ENCODE measurements around the gene TRANK1. TPM values are rescaled to one million over a fixed set of nuclear protein-coding genes. Genes with fewer than 3 reads are reported as not detected.

Gene TRANK1
- total and polyA plus RNA-seq, 12 donors: 5.0 to 28.0 (median 14.0) TPM

DNA sequence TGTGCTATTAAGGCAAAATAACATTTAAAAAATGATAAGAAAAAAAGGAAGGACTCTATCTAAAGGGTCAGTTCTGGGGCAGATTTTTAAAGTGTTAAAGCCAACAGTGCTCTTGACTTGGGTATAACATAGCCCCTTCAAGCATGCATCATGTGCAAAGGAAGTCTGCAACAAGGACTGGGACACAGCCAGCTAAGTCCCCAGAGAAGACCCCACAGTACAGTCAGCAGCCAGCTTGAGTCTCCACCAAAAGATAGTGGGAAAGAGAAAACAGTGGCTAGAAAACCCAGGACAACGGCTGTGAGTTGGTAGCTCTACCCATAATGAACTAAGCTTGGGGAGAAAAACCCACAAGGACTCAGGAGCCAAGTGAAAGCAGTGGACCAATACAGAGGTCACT lies 94.1 kb downstream of the TRANK1 start:
- Histone ChIP-seq H3K4me1 (replicated peaks in 1 of 2) (no peaks in the 10 kb centered on the region), H3K4me3 (no peak overlapping the region), H3K27me3 (no peaks in the 10 kb centered on the region), H3K9me3 (replicated peaks in 1 of 3) (no peaks in the 10 kb centered on the region), H3K36me3 (replicated peaks in 1 of 2) (peaks cover 0 to 29% of the 10 kb centered on the region in 2 donors), H3K27ac (no peak overlapping the region)
- no peak for DNase-seq
- intact Hi-C loops (cut with DNase I): no loop called here
- 80 to 100% (median 88%) methylated on average over 1 of the region's 1 CpG for WGBS, 4 donors
- TF ChIP-seq, protein P1, sequence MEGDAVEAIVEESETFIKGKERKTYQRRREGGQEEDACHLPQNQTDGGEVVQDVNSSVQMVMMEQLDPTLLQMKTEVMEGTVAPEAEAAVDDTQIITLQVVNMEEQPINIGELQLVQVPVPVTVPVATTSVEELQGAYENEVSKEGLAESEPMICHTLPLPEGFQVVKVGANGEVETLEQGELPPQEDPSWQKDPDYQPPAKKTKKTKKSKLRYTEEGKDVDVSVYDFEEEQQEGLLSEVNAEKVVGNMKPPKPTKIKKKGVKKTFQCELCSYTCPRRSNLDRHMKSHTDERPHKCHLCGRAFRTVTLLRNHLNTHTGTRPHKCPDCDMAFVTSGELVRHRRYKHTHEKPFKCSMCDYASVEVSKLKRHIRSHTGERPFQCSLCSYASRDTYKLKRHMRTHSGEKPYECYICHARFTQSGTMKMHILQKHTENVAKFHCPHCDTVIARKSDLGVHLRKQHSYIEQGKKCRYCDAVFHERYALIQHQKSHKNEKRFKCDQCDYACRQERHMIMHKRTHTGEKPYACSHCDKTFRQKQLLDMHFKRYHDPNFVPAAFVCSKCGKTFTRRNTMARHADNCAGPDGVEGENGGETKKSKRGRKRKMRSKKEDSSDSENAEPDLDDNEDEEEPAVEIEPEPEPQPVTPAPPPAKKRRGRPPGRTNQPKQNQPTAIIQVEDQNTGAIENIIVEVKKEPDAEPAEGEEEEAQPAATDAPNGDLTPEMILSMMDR (IDR thresholded peaks at IDR 0.05): no peak
- no peak for TF ChIP-seq POLR2A (IDR thresholded peaks at IDR 0.05)

DNA sequence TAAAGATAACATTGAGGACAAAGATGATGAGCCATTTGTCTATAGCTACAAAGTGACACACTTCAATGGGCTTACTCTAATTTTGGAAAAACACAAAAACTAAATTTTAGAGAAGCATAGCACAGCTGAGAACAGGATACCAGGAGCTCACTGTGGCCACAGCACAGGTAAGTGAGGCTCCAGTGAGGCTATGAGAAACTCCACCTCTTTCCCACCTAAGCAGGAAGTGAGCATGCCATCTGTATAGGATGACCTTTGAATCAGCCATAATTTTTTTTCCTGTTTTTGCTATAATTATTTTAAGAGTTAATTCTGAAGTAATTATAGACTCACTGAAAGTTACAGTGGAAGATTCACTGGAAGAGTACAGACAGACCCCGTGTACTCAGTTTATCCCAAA lies 98.4 kb downstream of the TRANK1 start:
- WGBS, 4 donors: 89 to 100% (median 96%) methylated on average over 1 of the region's 1 CpG
- Histone ChIP-seq H3K27ac (no peak overlapping the region), H3K4me3 (no peak overlapping the region), H3K27me3 (no peaks in the 10 kb centered on the region), H3K9me3 (replicated peaks in 1 of 3) (no peaks in the 10 kb centered on the region), H3K36me3 (replicated peaks in 1 of 2) (peaks cover 0 to 35% of the 10 kb centered on the region in 2 donors), H3K4me1 (replicated peaks in 1 of 2) (no peaks in the 10 kb centered on the region)
- DNase-seq: no peak
- TF ChIP-seq POLR2A (IDR thresholded peaks at IDR 0.05): no peak
- TF ChIP-seq, protein P1 (IDR thresholded peaks at IDR 0.05): no peak
- intact Hi-C loops (cut with DNase I): no loop called here

DNA sequence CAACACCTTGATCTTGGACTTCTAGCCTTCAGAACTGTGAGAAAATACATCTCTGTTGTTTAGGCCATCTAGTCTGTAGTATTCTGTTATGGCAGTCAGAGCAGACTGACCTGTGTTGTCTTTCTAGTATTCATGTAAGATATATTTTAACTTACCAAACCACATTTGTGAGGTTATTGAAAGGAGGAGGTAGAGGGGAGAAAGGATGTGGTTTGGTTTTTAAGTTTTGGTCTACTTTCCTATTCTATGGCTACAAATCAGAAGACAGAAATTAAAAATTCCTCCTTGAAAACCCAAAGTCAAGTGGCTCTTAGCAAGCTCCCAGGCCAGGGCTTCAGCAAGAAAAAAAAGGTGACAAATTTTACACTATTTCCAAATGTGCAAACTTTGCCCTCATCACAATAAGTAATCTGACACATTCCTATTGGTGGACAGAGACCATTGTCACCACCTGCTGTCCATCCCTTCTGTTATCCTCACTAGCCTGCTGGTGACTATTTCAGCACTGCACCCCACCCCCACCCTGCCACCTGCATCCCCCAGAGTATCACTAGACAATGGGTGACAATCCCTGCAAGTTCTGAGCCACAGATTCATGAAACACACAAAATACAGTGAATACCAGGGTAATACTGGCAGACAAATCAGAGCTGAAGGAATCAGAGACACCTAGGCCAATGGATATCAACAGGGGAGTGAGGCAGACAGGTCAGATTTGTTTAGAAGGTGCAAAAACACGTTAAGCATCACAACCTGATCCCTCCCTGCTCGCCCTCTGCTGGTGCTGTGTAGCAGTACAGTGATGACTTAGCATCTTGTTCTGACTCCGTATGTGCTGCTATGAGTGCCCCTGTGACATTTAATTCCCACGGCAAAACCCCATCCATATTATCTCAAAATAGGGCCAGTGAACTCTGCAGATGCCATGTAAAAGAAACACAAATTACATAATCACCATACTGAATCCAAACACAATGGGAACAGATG lies 101.5 kb downstream of the TRANK1 start:
- Histone ChIP-seq H3K36me3 (replicated peaks in 1 of 2) (peaks cover 0 to 22% of the 10 kb centered on the region in 2 donors), H3K4me1 (replicated peaks in 1 of 2) (no peaks in the 10 kb centered on the region), H3K27ac (no peak overlapping the region), H3K27me3 (no peaks in the 10 kb centered on the region), H3K9me3 (replicated peaks in 1 of 3) (no peaks in the 10 kb centered on the region), H3K4me3 (no peak overlapping the region)
- peak in 2 of 7 donors; percentile 28 to 60 for DNase-seq
- intact Hi-C loops (cut with DNase I): no loop called here
- TF ChIP-seq, protein P1 (IDR thresholded peaks at IDR 0.05): peak in 2 of 6 experiments; percentile 27 to 31
- TF ChIP-seq POLR2A (IDR thresholded peaks at IDR 0.05): no peak
- WGBS, 4 donors: 75 to 81% (median 78%) methylated on average over 4 of the region's 4 CpGs

DNA sequence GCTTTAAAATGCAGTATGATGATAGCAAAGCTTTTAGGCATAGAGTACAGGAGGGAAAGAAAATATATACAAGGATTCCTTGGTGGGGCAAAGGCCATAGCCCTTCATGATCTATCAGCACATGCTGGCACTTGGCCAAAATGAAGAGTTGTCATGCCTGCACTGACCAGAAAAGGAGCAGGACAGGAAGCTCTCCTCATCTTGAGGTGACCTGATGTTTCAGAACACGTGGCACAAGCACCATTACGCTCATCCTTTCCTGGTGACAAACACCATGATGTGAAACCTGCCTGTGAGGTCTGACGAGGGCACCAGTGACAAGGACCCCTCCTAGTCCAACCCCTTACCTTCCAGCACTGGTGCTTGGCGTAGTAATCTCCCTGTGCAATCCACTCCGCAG lies 102.6 kb downstream of the TRANK1 start:
- H3K4me1 ChIP-seq (replicated peaks in 1 of 2): no peaks in the 10 kb centered on the region
- DNase-seq: peak in 1 of 7 donors; percentile 4
- H3K27me3 ChIP-seq: no peaks in the 10 kb centered on the region
- H3K27ac ChIP-seq: no peak overlapping the region
- TF ChIP-seq POLR2A (IDR thresholded peaks at IDR 0.05): no peak
- TF ChIP-seq, protein P1 (IDR thresholded peaks at IDR 0.05): no peak
- H3K36me3 ChIP-seq (replicated peaks in 1 of 2): peaks cover 0 to 27% of the 10 kb centered on the region in 2 donors
- H3K4me3 ChIP-seq: no peak overlapping the region
- no peaks in the 10 kb centered on the region for H3K9me3 ChIP-seq (replicated peaks in 1 of 3)
- intact Hi-C loops (cut with DNase I): no loop called here
- WGBS, 4 donors: 94 to 97% (median 95%) methylated on average over 3 to 5 of the region's 5 CpGs

All from adrenal gland (tissue), 12 donors.